Measurements from ENCODE around the gene SLC26A8.

DNA sequence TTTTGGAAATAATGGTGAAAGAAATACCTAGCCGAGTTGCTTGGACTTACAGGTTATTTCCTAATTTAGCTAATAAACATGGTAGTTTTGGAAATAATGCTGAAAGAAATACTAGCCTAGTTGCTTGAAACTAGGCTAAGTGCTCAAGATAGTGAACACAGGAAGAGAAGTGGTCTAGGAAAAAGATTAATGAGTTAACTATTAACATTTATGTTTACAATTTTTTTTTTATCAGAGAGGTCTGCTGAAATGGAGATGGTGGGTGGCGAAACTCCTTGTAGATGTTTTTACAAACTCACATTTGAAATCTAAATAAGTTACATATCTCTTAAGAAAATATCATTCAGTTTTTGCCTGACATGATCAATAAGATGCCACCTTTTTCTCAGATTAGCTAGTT, 42.4 kb upstream of the SLC26A8 start:
- TF ChIP-seq, protein P1, sequence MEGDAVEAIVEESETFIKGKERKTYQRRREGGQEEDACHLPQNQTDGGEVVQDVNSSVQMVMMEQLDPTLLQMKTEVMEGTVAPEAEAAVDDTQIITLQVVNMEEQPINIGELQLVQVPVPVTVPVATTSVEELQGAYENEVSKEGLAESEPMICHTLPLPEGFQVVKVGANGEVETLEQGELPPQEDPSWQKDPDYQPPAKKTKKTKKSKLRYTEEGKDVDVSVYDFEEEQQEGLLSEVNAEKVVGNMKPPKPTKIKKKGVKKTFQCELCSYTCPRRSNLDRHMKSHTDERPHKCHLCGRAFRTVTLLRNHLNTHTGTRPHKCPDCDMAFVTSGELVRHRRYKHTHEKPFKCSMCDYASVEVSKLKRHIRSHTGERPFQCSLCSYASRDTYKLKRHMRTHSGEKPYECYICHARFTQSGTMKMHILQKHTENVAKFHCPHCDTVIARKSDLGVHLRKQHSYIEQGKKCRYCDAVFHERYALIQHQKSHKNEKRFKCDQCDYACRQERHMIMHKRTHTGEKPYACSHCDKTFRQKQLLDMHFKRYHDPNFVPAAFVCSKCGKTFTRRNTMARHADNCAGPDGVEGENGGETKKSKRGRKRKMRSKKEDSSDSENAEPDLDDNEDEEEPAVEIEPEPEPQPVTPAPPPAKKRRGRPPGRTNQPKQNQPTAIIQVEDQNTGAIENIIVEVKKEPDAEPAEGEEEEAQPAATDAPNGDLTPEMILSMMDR (conservative IDR thresholded peaks at IDR 0.05) = no peak
- TF ChIP-seq EZH2 (IDR thresholded peaks at IDR 0.05; ENCODE audit: low read depth) = no peak
